Measurements from ENCODE around the gene NOL12.

GRCh38 chr22:37659066-37659896 is 26.9 kb upstream of the NOL12 start:
- TF ChIP-seq CSRNP3 (CRISPR knock-in tag; IDR thresholded peaks at IDR 0.05): no peak
- no peak for TF ChIP-seq TCF4 (CRISPR knock-in tag; IDR thresholded peaks at IDR 0.05; ENCODE audit: borderline replicate concordance)
- no peak for TF ChIP-seq RARB (CRISPR knock-in tag; IDR thresholded peaks at IDR 0.05)
- no peak for TF ChIP-seq CREB5 (CRISPR knock-in tag; IDR thresholded peaks at IDR 0.05; ENCODE audit: low read depth)
- no peak for TF ChIP-seq PATZ1 (CRISPR knock-in tag; IDR thresholded peaks at IDR 0.05; ENCODE audit: borderline replicate concordance)
- no peak for TF ChIP-seq ZFP3 (CRISPR knock-in tag; IDR thresholded peaks at IDR 0.05)
- no peak for TF ChIP-seq ZNF8 (CRISPR knock-in tag; IDR thresholded peaks at IDR 0.05)
- TF ChIP-seq ZNF565 (CRISPR knock-in tag; conservative IDR thresholded peaks at IDR 0.05; ENCODE audit: low read depth): no peak
- no peak for TF ChIP-seq CSDC2 (CRISPR knock-in tag; IDR thresholded peaks at IDR 0.05)
- TF ChIP-seq ARNTL (CRISPR knock-in tag; IDR thresholded peaks at IDR 0.05; ENCODE audit: borderline replicate concordance, low read depth): no peak

All from SK-N-SH treated with all-trans-retinoic acid at 6 μM for 48 hours (cell line).